MCF 10A (cell line): ENCODE measurements around the gene TMSB10. TPM values are rescaled to one million over a fixed set of nuclear protein-coding genes. Genes with fewer than 3 reads are reported as not detected.

ENCODE experiments used
- BruUV-seq: library from RNA; stranded (reverse); fragments of 400-500 nt; replicated peaks from 2 replicates; lab custom pipeline; 2021; lab: Mats Ljungman, UMichigan
- CTCF ChIA-PET: fragments of 300-600 bp; sonication (Branson Sonifier 250); formaldehyde crosslinking; extraction: SDS; loops from one replicate; lab custom pipeline; 2021; ENCODE audit warnings: antibody characterized with exemption, inconsistent platforms; lab: Yijun Ruan, JAX
- POLR2A ChIA-PET: fragments of 300-600, 350-650 bp; sonication (Branson Sonifier 250); formaldehyde crosslinking; extraction: SDS; loops from one replicate; lab custom pipeline; 2020; ENCODE audit warnings: antibody characterized with exemption, inconsistent platforms; lab: Yijun Ruan, JAX
- DNase-seq: peaks from one replicate; pipeline ENCODE4 v3.0.0-alpha.2; 2018; ENCODE audit not compliant: unreplicated experiment
- H3K27ac Mint-ChIP-seq: one replicate; pipeline ENCODE4 v1.8.0; 2022; ENCODE audit warnings: mild to moderate bottlenecking, low read depth, mixed read lengths; ENCODE audit not compliant: unreplicated experiment
- H3K27me3 Mint-ChIP-seq: one replicate; pipeline ENCODE4 v1.8.0; 2022; ENCODE audit warnings: mixed read lengths; ENCODE audit not compliant: insufficient read depth, unreplicated experiment
- H3K36me3 Mint-ChIP-seq: one replicate; pipeline ENCODE4 v1.8.0; 2022; ENCODE audit warnings: mild to moderate bottlenecking, moderate library complexity, mixed read lengths; ENCODE audit not compliant: insufficient read depth, unreplicated experiment
- H3K4me1 Mint-ChIP-seq: one replicate; pipeline ENCODE4 v1.8.0; 2022; ENCODE audit warnings: mixed read lengths; ENCODE audit not compliant: insufficient read depth, unreplicated experiment
- H3K4me3 Mint-ChIP-seq: one replicate; pipeline ENCODE4 v1.8.0; 2022; ENCODE audit warnings: mild to moderate bottlenecking, moderate library complexity, mixed read lengths; ENCODE audit not compliant: unreplicated experiment
- H3K9me3 Mint-ChIP-seq: one replicate; pipeline ENCODE4 v1.8.0; 2022; ENCODE audit warnings: mixed read lengths; ENCODE audit not compliant: unreplicated experiment
- intact Hi-C: fragments of 100-400 bp; cut with micrococcal nuclease; formaldehyde crosslinking; loops from 2 replicates; pipeline ENCODE4 v1.14.1; 2022
- total RNA-seq: library from RNA; stranded (reverse); gene quantifications from 2 replicates; pipeline ENCODE4 v1.2.3, GENCODE V29; 2022
- TF ChIP-seq, protein P1 (sequence below): fragments of 200-600 bp; IDR thresholded peaks from one replicate; pipeline ENCODE4 v1.8.0; 2022; ENCODE audit warnings: antibody characterized with exemption, mild to moderate bottlenecking; ENCODE audit not compliant: unreplicated experiment

TMSB10 gene
- total RNA-seq, 1 experiment from 2014 or later, result 3,349 TPM

DNA sequence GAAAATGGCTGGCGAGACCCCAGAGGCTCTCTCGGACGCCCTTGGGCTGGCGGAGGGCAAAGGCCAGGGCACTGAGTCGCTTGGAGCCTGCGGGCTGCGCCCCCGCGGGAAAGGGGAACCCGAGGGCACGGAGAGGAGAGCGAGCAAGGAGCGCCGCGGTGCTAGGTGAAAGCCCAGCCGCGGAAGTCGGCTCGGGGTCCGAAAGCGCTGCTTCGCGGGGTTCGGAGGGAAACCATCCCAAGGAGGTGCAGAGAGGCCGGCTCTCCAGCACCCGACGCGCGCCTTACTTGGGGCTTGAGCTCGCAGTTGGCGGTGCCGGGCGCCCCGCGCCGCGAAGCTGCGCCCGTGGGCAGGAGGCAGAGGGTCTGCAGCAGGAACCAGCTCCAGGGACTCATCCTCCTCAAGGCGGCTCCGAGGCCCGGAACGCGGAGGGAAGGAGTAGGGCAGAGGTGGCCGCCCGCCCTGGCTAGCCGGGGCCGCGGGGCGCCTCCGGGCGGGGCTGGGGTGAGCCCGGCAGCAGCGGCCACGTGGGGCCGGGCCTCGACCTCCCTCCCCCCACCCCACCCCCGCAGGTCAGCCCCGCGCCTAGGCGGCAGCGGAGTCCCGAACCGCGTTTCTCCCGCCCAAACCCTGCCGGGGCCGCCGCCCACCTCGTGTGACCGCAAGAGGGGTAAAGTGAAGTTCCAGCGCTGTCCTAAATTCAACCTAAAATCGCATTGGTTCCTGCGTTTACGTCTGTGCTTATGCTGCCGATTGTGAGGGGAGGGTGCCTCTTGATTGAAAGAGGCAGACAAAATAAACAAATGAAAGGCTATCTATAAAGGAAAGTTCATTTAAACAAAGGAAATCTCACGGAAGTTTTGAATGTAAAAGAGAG is 24.6 kb upstream of the TMSB10 start, which contains the start of gene TRABD2A:
Gene TRABD2A, minus strand, starts transcription at position 440 of the 877 bp plus-strand sequence. Its CDS starts 45 bp downstream, at position 395.
- POLR2A ChIA-PET, result interaction anchor here (0.6 to 3.3 kb wide), 17 partner anchors 9 to 422 kb away, joined by 3 to 58 read pairs (median 4); partner anchors contain the start of genes SUCLG1 and TMSB10
- H3K9me3 Mint-ChIP-seq, result no peaks in the 10 kb centered on the region
- peak within 1 kb of the TSS; percentile 52 for H3K27ac Mint-ChIP-seq
- no peaks in the 10 kb centered on the region for H3K27me3 Mint-ChIP-seq
- peaks cover 6% of the 10 kb centered on the region for H3K36me3 Mint-ChIP-seq
- H3K4me1 Mint-ChIP-seq, result peaks cover 24% of the 10 kb centered on the region
- peak within 1 kb of the TSS; percentile 88 for H3K4me3 Mint-ChIP-seq
- TF ChIP-seq, protein P1, sequence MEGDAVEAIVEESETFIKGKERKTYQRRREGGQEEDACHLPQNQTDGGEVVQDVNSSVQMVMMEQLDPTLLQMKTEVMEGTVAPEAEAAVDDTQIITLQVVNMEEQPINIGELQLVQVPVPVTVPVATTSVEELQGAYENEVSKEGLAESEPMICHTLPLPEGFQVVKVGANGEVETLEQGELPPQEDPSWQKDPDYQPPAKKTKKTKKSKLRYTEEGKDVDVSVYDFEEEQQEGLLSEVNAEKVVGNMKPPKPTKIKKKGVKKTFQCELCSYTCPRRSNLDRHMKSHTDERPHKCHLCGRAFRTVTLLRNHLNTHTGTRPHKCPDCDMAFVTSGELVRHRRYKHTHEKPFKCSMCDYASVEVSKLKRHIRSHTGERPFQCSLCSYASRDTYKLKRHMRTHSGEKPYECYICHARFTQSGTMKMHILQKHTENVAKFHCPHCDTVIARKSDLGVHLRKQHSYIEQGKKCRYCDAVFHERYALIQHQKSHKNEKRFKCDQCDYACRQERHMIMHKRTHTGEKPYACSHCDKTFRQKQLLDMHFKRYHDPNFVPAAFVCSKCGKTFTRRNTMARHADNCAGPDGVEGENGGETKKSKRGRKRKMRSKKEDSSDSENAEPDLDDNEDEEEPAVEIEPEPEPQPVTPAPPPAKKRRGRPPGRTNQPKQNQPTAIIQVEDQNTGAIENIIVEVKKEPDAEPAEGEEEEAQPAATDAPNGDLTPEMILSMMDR, result no peak
- TSS peak; percentile 12 for BruUV-seq
- DNase-seq, result peak; percentile 47
- intact Hi-C loops, result loop anchor here (5.0 kb wide), 1 partner anchor 249 kb away; no protein-coding TSS in a partner anchor
- CTCF ChIA-PET, result interaction anchor here (0.5 to 3.5 kb wide), 10 partner anchors 10 to 370 kb away, joined by 3 to 21 read pairs (median 4); no protein-coding TSS in a partner anchor

DNA sequence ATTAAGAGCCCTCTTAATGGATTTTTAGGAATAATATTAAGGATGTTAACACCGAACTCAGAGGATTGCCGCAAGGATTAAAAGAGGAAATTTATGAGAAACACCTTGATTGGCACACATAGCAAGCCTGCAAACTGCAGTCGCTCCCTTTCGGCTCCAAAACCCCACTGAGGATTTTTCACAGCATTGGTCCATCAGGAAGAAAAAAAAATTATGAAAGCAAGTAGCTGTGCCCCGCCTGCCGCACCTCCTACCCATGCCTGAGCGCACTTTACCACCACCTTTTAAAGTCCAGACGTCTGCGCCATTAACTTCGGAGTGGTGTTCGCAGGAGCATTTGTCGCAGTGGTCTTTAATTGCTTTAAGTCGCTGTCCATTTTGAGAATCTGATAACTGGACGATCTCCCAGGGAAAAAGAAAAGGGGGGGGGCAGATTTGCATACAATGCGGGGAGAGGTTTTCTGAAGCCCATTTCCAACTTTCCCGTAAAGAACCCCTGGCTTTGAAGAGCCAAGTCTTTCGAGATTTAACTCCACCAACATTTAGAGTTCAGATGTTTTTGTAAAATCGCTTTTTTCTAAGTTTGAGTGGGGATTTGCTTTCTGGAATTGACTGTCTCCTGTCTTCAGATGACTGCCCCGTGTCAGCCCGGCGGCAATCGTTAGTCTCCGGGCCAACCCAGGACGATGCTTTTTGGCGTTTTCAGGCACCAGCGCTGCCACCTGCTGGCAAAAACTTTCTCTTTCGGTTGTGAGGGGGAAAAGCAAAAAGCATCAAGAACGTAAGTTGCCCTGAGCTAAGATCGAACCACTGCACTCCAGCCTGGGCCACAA is 23.7 kb upstream of the TMSB10 start:
- Mint-ChIP-seq H3K27me3 (no peaks in the 10 kb centered on the region), H3K9me3 (no peaks in the 10 kb centered on the region), H3K27ac (peak overlapping the region; percentile 52), H3K4me3 (peak overlapping the region; percentile 88), H3K36me3 (peaks cover 6% of the 10 kb centered on the region), H3K4me1 (peaks cover 17% of the 10 kb centered on the region)
- intact Hi-C loops, result loop anchor here (1.0 to 5.0 kb wide), 6 partner anchors 17 to 386 kb away; no protein-coding TSS in a partner anchor
- TF ChIP-seq, protein P1, result peak; percentile 47
- peak; percentile 88 for DNase-seq
- ChIA-PET POLR2A (interaction anchor here (0.7 to 3.3 kb wide), 17 partner anchors 8 to 445 kb away, joined by 3 to 58 read pairs (median 3); partner anchors contain the start of genes SUCLG1 and TMSB10), CTCF (interaction anchor here (0.5 to 3.5 kb wide), 25 partner anchors 9 to 417 kb away, joined by 3 to 21 read pairs (median 3); no protein-coding TSS in a partner anchor)
- BruUV-seq, result TSS peak; percentile 30

DNA sequence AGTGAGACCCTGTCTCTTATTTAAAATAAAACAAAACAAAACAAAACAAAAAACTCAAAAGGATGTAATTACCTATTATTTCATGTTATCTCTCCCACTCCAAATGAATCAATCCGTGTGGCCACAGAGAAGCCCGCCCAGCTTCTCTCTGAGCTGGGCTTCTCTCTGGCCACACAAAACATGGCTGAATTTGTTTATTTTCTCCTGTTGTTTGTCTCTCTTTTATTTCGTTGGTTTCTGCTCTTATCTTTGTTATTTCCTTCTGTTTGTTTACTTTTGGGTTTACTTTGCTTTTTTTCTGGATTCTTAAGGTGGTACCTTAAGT is 23.1 kb upstream of the TMSB10 start:
- POLR2A ChIA-PET, result interaction anchor here (0.7 to 3.3 kb wide), 11 partner anchors 11 to 445 kb away, joined by 3 to 58 read pairs (median 4); partner anchors contain the start of genes SUCLG1 and TMSB10
- intact Hi-C loops, result loop anchor here (1.0 to 5.0 kb wide), 6 partner anchors 16 to 387 kb away; no protein-coding TSS in a partner anchor
- CTCF ChIA-PET, result interaction anchor here (0.5 to 3.5 kb wide), 22 partner anchors 9 to 418 kb away, joined by 3 to 21 read pairs (median 3); no protein-coding TSS in a partner anchor
- Mint-ChIP-seq H3K4me3 (peak overlapping the region; percentile 88), H3K27me3 (no peaks in the 10 kb centered on the region), H3K36me3 (peaks cover under 1% of the 10 kb centered on the region), H3K4me1 (peaks cover 17% of the 10 kb centered on the region), H3K27ac (peak overlapping the region; percentile 52), H3K9me3 (no peaks in the 10 kb centered on the region)
- BruUV-seq, result no TSS peak
- no peak for DNase-seq
- TF ChIP-seq, protein P1, result no peak
